Activated CD4-positive, CD25-positive, alpha-beta regulatory T cell (primary cell): ENCODE results near the gene NR6A1.
"Not testable (repeated sequence)": the region's sequence is repeated elsewhere in the genome, so short reads cannot be mapped to it uniquely, and the experiment has no call there.

Experiments
- DNase-seq, 4 experiments: peaks; one replicate each; lab custom pipeline; 2025; lab: John Stamatoyannopoulos, UW

The NR6A1 gene

DNA sequence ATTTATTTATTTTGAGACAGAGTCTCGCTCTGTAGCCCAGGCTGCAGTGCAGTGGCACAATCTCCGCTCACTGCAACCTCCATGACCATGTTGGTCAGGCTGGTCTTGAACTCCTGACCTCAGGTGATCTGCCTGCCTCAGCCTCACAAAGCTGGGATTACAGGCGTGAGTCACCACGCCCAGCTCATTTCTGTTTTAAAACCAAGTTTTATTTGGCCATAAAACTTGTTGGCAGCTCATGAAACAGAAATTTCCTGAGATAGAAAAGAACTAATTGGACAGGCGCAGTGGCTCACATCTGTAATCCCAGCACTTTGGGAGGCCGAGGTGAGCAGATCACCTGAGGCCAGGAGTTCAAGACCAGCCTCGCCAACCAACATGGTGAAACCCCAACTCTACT is 155.3 kb downstream of the NR6A1 start:
- DNase-seq, result not testable (repeated sequence)

DNA sequence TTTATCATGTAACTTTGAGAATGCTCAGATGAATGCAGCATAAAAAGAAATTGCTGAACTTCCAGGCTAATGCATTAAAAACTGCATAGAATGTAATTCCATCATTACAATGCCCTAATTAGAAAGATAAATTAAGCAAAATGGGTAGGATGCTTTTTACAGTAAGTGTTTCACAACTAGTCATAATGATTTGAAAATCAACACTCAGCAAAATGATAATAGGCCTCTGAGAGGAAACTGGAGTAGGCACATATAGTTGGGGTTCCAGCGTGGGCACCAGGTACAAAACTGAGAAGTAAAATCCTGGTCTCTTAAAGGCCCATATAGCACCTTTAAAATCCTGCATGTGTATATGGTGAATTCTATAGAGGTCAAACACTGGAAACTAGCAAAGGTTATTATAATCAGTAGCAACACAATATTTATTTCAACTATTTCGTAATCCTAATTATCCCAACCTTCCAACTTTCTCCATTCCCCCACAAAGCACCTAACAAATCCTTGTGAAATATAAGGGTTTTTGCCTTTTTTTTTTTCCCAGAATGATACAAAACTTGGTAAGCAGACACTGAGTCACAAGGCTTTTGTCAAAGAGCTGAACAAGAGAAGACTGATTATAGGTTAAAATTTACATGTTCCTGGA is 155.9 kb downstream of the NR6A1 start:
- DNase-seq, result no peak

DNA sequence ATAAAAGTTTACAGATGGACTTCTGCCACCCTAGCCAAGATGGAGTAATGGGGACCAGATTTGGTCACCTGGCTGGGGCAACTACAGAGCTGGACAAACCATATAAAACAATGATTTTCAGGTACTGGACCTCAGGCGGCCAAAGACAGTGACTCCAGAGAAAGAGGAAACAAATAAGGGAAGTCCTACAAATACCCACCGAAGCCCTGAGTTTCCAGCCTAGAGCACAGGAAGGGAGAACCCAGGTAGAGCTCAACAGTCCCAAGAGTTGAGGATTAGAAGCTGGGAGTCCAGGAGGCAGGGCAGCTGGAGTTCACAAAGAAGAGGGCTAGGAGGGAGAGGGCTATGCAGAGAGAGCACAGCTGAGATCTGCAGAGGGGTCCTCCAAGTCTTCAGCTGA is 157.3 kb downstream of the NR6A1 start:
- no peak for DNase-seq

DNA sequence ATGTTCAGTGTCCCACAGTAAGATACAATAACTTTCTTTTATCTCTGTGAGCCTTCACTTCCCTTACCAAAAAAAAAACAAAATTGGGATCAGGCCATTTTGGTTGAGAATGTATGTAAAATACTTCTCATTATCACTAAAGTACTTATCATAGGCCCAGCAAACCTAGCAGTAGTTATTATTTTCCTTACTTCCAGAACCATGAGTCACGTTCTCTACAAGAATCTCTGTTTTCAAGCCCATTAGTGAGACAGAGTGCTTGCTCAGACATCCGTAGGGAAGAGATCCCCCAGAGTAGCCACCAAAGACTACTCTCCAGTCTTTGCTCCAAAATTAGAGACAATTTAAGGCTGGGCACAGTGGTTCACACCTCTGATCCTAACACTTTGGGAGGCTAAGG is 160.0 kb downstream of the NR6A1 start:
- no peak for DNase-seq

DNA sequence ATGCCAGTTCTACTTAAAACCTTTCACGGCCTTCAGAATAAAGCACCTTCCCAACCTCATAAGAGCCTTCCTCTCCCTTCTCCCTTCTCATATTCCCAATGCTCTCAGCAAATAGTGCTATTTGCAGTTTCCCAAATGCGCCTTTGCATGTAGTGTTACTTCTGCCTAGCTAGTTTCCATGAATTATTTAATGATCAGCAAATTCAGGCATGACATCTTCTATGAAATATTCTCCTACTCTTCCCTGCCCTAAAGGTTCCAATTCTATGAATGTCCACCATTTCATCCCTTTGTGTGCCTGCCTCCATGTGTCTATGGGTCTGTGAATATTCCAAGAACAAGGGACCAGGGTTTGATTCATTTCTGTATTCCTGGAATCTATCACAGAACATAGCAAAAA is 165.1 kb downstream of the NR6A1 start:
- no peak for DNase-seq

DNA sequence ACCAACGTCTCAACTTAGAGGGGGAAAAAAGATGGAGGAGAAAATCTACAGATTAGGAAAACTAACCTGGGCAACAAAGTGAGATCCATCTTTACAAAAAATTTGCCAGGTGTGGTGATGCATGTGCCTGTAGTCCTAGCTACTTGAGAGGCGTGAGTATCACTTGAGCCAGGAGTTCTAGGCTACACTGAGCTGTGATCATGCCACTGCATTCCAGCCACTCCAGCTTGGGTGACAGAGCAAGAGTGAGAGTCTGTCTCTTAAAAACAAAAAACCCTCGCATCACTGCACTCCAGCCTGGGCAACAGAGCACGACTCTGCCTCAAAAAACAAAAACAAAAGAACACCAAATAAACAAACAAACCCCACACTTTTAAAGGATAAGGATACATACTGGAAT is 165.9 kb downstream of the NR6A1 start:
- DNase-seq, result no peak

DNA sequence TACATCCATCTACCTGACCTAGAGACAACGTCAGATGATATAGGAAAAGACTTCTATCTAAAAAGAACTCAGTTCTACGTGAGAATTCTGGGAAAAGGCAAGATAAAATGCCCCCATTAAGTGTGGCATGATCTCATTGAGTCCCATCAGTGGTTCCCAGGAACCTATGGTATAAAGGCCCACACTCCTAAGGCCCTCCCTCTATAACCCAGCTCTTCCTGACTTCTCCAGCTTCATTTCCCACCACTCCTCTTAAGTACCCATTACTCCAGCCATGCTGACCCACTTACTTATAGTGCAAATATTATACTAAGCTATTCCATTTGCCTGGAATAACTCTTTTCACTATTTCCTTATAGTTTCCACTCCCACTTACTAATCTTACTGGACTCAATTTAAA is 168.5 kb downstream of the NR6A1 start:
- no peak for DNase-seq

DNA sequence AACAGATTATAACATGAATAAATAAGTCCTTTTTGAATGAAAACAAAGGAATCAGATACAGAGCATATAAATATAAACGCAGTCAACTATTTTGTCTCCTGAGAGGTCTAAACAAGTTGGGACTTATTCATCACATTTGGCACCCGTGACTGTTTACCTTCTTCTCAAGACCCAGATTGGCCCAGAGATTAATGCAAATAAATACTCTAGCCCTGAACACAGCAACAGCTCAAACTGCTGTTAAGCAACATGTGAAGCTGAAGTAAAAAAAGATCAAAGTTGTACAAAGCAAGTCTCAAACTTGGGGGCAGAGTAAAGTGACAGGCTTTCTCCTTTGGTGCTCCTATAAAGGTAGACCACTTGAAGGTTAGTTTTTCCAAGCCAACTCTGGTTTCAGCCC is 168.9 kb downstream of the NR6A1 start:
- no peak for DNase-seq

DNA sequence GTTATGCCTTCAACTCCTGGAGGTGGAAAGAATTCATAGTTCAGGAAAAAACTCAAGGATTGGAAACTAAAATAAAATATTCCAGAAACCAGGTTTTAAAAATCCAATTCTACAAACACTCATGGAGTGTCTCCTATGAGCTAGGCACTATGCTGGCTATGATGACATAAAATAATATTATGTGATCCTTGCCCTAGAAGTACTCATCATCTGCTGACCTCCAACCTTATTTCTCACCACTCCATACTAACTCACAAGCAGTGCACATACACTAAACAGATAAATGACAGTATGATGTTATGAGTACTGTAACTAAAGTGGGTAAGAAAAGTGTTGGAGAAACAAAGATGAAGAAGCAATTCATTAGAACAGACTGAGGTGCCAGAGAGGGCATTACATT is 170.7 kb downstream of the NR6A1 start:
- DNase-seq, result no peak

DNA sequence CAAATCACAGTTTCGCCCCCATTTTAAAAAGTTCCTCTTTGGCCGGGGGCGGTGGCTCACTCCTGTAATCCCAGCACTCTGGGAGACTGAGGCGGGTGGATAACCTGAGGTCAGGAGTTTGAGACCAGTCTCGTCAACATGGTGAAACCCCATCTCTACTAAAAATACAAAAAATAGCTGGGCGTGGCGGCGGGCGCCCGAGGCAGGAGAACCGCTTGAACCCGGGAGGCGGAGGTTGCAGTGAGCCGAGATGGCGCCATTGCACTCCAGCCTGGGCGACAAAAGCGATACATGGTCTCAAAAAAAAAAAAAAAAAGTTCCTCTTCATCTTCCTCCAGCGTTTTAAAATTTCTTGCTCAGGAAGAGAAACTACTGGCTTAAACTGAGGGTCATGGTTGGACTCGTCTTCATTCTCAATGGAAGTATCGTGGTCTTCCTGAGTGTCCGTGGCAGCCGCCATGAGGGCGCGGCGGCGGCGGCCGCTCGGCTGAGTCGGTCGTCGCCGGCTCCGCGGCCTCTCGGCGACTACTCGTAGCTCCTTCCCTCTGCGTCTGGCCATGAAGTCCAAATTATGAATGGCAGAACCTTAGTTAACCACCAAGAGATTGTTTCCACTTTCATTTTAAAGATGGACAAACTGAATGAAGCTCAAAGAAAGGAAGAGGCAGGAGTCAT is 171.9 kb downstream of the NR6A1 start:
- no peak for DNase-seq

DNA sequence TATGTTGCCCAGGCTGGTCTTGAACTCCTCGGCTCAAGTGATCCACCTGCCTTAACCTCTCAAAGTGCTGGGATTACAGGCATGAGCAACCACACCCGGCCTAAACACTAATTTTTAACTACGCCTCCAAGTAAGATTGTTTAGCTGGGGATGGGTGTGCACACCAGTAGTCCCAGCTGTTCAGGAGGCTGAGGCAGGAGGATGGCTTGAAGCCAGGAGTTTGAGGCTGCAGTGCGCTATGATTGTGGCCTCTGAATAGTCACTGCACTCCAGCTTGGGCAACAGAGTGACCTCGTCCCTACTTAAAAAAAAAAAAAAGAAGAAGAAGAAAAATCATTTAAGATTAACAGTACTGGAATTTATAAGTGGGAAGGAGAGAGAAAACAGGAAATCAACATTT is 173.1 kb downstream of the NR6A1 start:
- DNase-seq, result no peak

DNA sequence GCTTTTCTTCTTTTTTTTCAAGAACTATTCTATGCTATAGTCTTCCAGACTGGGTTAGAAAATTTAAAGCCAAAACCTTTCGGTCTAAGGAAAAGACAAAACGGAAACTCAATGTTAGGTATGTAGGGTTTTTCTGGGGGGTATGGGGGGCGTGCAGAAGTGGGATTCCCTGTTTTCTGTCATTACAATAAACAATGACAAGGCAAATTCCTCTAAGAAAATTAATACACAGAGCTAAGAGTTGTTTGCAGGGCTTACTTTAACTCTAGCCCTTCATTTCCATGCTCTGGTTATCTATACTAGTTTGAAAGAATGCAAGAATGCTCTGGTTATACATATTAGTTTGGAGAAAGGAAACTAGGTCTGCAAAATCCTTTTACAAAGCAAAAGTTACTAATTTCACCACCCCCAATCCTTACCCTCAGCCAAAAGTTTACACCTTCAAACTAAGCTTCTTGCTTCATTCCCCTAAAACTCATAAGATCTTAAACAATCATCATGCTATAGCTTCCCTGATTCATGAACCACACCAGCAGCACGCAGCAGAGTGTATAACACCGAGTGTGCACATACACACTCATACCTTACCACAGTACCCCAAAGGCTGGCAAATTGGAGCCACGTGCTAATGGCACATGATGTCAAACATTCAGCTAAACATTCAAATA is 174.8 kb downstream of the NR6A1 start:
- no peak for DNase-seq

DNA sequence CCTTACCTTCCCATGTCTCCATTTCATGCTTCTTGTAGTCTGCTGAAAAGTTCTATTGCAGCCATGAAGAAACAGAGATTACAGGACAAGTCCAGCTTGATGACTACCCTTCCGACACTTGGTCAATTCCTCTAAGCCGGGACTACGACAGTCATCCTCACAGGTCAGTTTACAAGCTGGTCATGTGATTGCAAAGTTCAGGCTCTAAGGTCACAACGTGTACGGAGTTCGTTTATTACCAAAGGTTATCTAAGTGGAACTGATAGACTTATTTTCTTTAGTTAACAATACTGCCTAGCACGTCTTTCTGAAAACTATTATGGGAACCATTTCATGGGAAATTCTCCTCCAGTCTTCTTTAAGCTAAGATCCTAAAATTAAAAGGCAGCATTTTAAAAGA is 175.4 kb downstream of the NR6A1 start:
- no peak for DNase-seq

DNA sequence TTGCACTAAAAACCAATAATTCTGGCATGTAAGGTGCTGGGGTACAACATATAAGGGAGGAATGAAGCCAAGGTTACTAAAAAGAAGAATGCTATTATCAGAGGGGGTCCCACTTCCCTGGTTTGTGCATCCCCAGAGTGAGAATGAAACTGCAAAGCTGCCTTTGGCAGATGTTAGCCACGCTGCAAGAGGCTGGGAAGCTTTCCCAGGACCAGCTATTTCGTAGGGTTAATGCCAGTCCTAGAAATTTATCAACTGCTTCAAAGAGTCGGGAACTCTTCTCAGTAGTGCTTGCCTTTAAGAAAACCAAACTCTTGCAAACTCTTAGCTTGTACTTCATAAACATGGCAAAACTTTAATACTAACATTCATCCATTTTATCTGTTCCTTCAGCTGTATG is 176.4 kb downstream of the NR6A1 start:
- DNase-seq, result no peak

DNA sequence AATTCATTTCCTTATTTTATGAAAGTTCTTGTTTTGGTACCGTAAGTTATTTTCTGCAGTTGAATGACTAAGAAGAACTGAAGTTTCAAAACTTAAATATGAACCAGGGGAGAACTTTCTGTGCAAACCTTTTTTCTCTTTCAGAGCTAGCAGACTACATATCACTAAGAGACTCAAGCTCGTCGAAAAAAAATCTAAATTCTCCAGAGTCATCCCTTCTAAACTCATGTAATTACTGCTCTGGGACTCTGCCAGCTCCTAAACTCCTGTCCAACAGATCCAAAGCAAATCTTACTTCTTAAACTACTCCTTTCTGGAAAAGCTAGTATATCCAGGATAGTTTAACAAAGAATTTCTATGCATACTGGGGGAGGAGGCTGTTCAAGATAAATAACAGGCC is 176.9 kb downstream of the NR6A1 start:
- no peak for DNase-seq

DNA sequence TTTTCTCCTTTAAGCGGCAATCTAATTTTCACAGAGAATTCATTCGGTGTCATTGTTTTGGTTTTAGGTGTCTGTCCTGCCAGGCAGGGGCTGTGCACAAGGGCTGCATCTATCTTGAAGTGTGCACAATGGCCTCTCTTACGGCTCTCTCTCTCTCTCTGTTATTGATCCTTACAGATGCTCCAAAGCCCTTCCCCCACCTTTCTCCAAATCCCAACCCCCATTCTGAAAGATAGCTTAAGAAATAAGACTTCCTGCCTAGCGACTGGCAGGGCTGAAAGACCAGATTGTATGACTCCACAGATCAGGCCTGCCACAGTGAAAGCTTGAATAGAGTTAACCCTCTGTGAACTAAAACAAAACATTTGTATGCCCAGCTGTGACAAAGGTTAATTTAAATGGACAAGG is 177.5 kb downstream of the NR6A1 start:
- no peak for DNase-seq

DNA sequence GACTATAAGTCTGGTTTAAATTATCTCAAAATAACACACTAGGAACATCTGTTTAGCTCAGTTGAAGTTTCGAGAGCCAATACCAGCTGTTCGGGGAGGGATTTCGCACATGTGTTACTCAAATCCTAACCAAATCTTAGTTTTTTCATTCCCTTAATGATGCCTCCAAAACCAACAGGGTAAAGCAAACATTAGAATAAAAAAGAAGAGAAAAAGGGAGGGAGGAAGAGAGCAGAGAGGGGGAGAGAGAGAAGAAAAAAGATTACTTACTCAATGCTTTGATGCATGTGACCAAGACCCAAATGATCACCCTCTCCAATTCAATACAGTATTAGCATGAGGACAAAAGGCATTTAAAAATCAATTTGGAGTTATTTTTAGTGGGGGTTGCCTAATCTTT is 177.9 kb downstream of the NR6A1 start:
- DNase-seq, result no peak

DNA sequence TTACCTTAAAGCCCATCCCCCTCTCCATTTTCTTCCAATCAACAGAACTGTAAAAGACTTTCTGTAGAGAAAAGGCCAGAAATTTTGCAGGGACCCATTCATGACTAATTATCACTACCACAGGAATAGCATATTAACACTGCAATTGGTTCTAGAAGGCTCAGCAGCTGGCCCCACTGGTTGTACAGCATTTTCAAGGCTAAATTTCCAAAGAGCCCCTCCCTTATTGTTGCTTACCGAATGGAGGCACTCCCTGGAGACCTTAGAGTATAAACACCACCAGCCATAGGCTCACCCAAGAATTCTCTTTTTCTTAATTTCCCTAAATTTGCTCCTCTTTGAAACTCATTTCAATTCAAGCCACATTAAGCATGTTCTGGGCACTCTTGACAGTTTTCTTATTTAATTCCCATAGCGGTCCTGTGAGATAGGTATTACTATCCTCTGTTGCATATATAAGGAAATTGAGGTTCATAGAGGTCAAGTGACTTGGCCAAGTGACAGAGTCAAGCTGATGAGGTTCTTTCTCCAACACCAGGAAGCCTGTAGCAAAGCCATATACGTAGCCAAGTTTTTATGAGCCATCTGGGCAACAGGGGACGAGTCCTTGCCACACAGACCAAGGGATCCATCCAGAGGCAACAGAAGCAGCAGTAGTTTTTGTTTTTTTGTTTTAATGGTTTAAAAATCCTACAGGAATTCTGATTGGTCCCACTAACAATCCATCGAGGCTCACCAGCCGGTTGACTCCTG is 180.0 kb downstream of the NR6A1 start:
- no peak for DNase-seq

DNA sequence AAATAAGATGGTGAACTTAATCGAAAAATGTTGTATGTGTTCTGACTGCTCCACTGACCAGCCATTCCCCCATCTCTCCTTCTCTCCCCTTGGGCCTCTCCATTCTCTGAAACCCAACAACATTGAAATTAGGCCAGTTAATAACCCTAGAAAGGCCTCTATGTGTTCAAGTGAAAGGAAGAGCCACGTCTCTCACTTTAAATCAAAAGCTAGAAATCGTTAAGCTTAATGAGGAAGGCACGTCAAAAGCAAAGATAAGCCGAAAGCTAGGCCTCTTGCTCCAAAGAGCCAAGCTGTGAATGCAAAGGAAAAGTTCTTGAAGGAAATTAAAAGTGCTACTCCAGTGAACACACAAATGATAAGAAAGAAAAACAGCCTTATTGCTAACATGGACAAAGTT is 186.5 kb downstream of the NR6A1 start:
- no peak for DNase-seq

DNA sequence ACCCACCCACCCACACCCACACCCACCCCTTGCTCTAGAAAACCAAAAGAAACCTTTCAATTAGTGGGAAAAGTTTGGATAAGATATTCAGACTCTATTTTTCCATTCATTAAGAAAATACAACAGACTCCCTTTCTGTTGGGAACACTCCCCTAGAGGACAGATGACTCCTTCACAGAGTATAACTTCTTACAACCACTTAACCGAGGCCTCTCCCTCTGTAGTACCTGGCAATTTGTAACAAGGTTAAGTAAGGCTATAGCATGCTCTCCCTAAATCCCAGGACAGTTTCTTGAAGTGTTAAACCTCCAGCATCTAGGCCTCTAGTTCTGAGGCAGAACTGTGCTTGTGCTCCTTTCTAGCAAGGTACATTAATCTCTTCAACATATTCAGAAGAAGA is 188.0 kb downstream of the NR6A1 start:
- DNase-seq, result no peak

DNA sequence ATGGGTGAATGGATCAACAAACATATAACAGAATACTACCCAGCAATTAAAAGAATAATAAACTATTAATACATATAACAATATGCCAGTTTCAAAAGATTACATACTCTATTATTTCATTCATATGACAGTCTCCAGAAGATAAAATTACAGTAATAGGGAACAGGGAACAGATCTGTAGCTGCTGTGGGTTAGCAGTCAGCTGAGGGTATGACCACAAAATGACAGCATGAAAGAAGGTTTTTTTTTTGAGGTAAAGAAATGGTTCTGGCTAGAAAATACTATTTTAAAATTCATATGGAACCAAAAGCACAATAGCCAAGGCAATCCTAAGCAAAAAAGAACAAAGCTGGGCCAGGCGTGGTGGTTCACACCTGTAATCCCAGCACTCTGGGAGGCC is 190.9 kb downstream of the NR6A1 start:
- no peak for DNase-seq

DNA sequence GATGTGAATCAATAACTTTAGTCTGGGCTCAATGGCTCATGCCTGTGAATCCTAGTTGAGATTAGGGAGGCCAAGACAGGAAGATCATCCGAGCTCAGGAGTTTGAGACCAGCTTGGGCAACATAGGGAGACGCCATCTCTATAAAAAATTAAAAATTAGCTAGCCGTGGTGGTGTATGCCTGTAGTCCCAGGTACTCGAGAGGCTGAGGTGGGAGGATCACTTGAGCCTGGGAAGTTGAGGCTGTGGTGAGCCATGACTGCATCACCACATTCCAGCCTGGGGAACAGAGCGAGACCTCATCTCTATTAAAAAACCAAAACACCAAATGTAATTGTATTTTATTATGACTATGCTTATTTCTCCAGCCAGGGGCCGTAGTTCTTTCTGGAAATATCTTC is 194.4 kb downstream of the NR6A1 start:
- no peak for DNase-seq
